Spleen (tissue), 11 donors: Measurements from ENCODE around the gene FBXO31. TPM values are rescaled to one million over a fixed set of nuclear protein-coding genes. Genes with fewer than 3 reads are reported as not detected.

Source experiments
- DNase-seq: peaks from one replicate; pipeline ENCODE4 v3.0.0-alpha.2; 2020
- H3K27ac ChIP-seq, 8 donors: fragments of 200-600 bp; sonication (generic) in 7 of 8; 1 replicate in 4 of 8; 2 replicates in 4 of 8; pipeline versions ENCODE4 v1.5.0 to v1.8.0; 2016 to 2021; ENCODE audit warnings: inconsistent platforms in 4 of 8, mild to moderate bottlenecking in 4 of 8, moderate library complexity in 1 of 8
- H3K27me3 ChIP-seq, 7 donors: fragments of 200-600 bp; sonication (generic) in 6 of 7; replicated peaks in 1 of 7; 1 replicate in 4 of 7; 2 replicates in 3 of 7; pipeline versions ENCODE4 v1.5.0 to v1.8.0; 2016 to 2021; ENCODE audit warnings: inconsistent platforms in 3 of 7, mild to moderate bottlenecking in 1 of 7
- H3K36me3 ChIP-seq, 6 donors: fragments of 200-600 bp; sonication (generic) in 5 of 6; 1 replicate in 4 of 6; 2 replicates in 2 of 6; pipeline versions ENCODE4 v1.5.0 to v1.8.0; 2016 to 2021; ENCODE audit warnings: inconsistent platforms in 2 of 6
- H3K4me1 ChIP-seq, 6 donors: fragments of 200-600 bp; sonication (generic) in 5 of 6; 1 replicate in 3 of 6; 2 replicates in 3 of 6; pipeline versions ENCODE4 v1.5.0 to v1.8.0; 2016 to 2021; ENCODE audit warnings: inconsistent platforms in 3 of 6
- H3K4me3 ChIP-seq, 8 donors: fragments of 200-600 bp; sonication (generic) in 7 of 8; 1 replicate in 4 of 8; 2 replicates in 4 of 8; pipeline versions ENCODE4 v1.5.0 to v1.8.0; 2016 to 2021; ENCODE audit warnings: inconsistent platforms in 4 of 8, mild to moderate bottlenecking in 4 of 8, moderate library complexity in 2 of 8
- H3K9me3 ChIP-seq, 8 donors: fragments of 200-600 bp; sonication (generic) in 7 of 8; 1 replicate in 4 of 8; 2 replicates in 4 of 8; pipeline versions ENCODE4 v1.5.0 to v1.8.0; 2016 to 2021; ENCODE audit warnings: inconsistent platforms in 4 of 8
- CTCF ChIP-seq, 11 experiments: fragments of 200-600 bp in 7 of 11; fragments of 450-650 bp in 4 of 11; sonication (generic) in 4 of 11; IDR thresholded peaks in 8 of 11; conservative IDR thresholded peaks in 3 of 11; 1 replicate in 7 of 11; 2 replicates in 4 of 11; pipeline versions ENCODE4 v1.4.0 to v1.8.0; 2016 to 2021; ENCODE audit warnings: antibody characterized with exemption in 11 of 11, inconsistent platforms in 4 of 11, mild to moderate bottlenecking in 1 of 11
- POLR2A ChIP-seq, 3 donors: fragments of 450-650 bp; IDR thresholded peaks; one replicate each; pipeline ENCODE4 v1.5.1; 2017; ENCODE audit warnings: antibody characterized with exemption in 3 of 3, mild to moderate bottlenecking in 1 of 3
- POLR2AphosphoS5 ChIP-seq, 3 donors: sonication (generic); formaldehyde crosslinking; IDR thresholded peaks; one replicate each; pipeline ENCODE4 v1.5.1; 2017; ENCODE audit warnings: antibody characterized with exemption in 3 of 3
- WGBS, 5 donors: extraction: QIAGEN DNeasy Blood & Tissue Kit in 3 of 5; methylation state at CpG; one replicate each; pipeline versions ENCODE4 v1.1.5 to v1.1.7; 2013 to 2018; 5-methylcytosine and 5-hydroxymethylcytosine counted together
- intact Hi-C: fragments of 100-400 bp; cut with DNase I; formaldehyde crosslinking; loops from one replicate; pipeline ENCODE4 v1.15.0; 2023; ENCODE audit warnings: low total_unique reads
- polyA plus RNA-seq, 3 donors: library from polyadenylated mRNA; stranded (reverse); fragments of 200-250 nt; gene quantifications; one replicate each; pipeline ENCODE4 v1.2.1, GENCODE V29; 2013
- total RNA-seq, 7 donors: library from RNA; depleted of rRNA in 3 of 7; stranded (reverse); fragments of >200 nt in 3 of 7; fragmentation: NEBNext Ultra II Directional in 4 of 7; extraction: Animal tissue kit (Norgen Biotek cat#: 25700) in 4 of 7; gene quantifications; one replicate each; pipeline versions ENCODE4 v1.1.0 to v1.2.1, GENCODE V29; 2016 to 2021
- donor health status: healthy with polysubstance abuse.
- donor health status: DM: no; HTN: no; CAD: no; lungs with moderate emphysema.
- donor health status: DM: no; HTN: no; CAD: no.
- donor health status: Bipolar disorder and iron deficiency.
- donor health status: healthy.
- donor health status: DM: no; HTN: no; CAD: no.
- donor health status: DM: yes; HTN: yes; CAD: no.

FBXO31 gene
- total and polyA plus RNA-seq, 10 donors, result 7.9 to 30.6 (median 26.7) TPM

- 85 to 94% (median 89%) methylated on average over 12 to 13 of the region's 13 CpGs for WGBS, 5 donors
- no peak for DNase-seq
These were observed 84.6 kb downstream of the FBXO31 start for GRCh38 chr16:87298857-87299465.

GRCh38 chr16:87297918-87298631 is 85.5 kb downstream of the FBXO31 start:
- H3K36me3 ChIP-seq, result no peaks in the 10 kb centered on the region
- TF ChIP-seq CTCF (IDR thresholded peaks at IDR 0.05 in 8 of 11, conservative IDR thresholded peaks at IDR 0.05 in 3 of 11) (peak in 10 of 11 experiments; percentile 6 to 72 (median 56)), POLR2AphosphoS5 (IDR thresholded peaks at IDR 0.05) (no peak), POLR2A (IDR thresholded peaks at IDR 0.05) (no peak)
- H3K4me3 ChIP-seq, result no peak overlapping the region
- no peak overlapping the region for H3K27ac ChIP-seq
- DNase-seq, result peak; percentile 70
- 41 to 55% (median 50%) methylated on average over 14 to 15 of the region's 15 CpGs for WGBS, 5 donors
- H3K9me3 ChIP-seq, result no peaks in the 10 kb centered on the region
- intact Hi-C loops, result no loop called here
- no peaks in the 10 kb centered on the region for H3K27me3 ChIP-seq
- H3K4me1 ChIP-seq, result peaks cover 0 to 4% (median 0%) of the 10 kb centered on the region in 6 donors

More at GRCh38 chr16:87298857-87299465, 84.6 kb downstream of the FBXO31 start:
- no peaks in the 10 kb centered on the region for H3K36me3 ChIP-seq
- H3K27ac ChIP-seq, result no peak overlapping the region
- no peaks in the 10 kb centered on the region for H3K27me3 ChIP-seq
- no peak for TF ChIP-seq POLR2AphosphoS5 (IDR thresholded peaks at IDR 0.05)
- TF ChIP-seq CTCF (IDR thresholded peaks at IDR 0.05 in 8 of 11, conservative IDR thresholded peaks at IDR 0.05 in 3 of 11), result no peak
- no peaks in the 10 kb centered on the region for H3K9me3 ChIP-seq
- intact Hi-C loops, result no loop called here
- no peak overlapping the region for H3K4me3 ChIP-seq
- H3K4me1 ChIP-seq, result peaks cover 0 to 4% (median 0%) of the 10 kb centered on the region in 6 donors

DNA sequence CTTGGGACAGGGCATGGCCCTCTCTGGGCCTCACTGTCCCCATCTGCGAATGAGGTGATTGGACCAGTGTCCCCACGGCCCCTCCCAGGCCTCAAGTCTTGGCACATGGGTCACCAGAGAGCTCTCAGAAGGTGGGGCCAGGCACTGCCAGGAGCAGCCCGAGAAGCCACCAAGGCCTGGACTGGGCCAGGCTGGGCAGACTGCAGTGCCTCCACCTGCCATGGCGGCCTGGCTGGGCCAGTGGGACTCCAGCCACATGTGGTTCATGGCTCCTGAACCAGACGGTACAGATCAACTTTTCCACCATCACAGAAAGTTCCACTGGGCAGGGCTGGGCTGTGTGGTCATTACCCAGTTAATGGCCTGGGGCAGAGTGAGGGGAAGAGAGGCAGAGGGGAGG is 86.2 kb downstream of the FBXO31 start:
- H3K4me3 ChIP-seq, result no peak overlapping the region
- no peaks in the 10 kb centered on the region for H3K36me3 ChIP-seq
- WGBS, 5 donors, result 81 to 94% (median 92%) methylated on average over 5 of the region's 5 CpGs
- no peak overlapping the region for H3K27ac ChIP-seq
- no peak for TF ChIP-seq POLR2AphosphoS5 (IDR thresholded peaks at IDR 0.05)
- intact Hi-C loops, result no loop called here
- DNase-seq, result no peak
- H3K27me3 ChIP-seq, result no peaks in the 10 kb centered on the region
- H3K4me1 ChIP-seq, result peaks cover 0 to 4% (median 0%) of the 10 kb centered on the region in 6 donors
- H3K9me3 ChIP-seq, result peaks cover 0 to 2% (median 0%) of the 10 kb centered on the region in 8 donors

- no peaks in the 10 kb centered on the region for H3K27me3 ChIP-seq
- H3K4me3 ChIP-seq, result no peak overlapping the region
- peaks cover 0 to 11% (median 4%) of the 10 kb centered on the region in 8 donors for H3K9me3 ChIP-seq
- 82 to 91% (median 86%) methylated on average over 14 to 20 of the region's 20 CpGs for WGBS, 5 donors
- H3K27ac ChIP-seq, result no peak overlapping the region
- peak; percentile 54 for DNase-seq
- H3K4me1 ChIP-seq, result peaks cover 0 to 4% (median 0%) of the 10 kb centered on the region in 6 donors
- intact Hi-C loops, result no loop called here
- H3K36me3 ChIP-seq, result no peaks in the 10 kb centered on the region
- no peak for TF ChIP-seq CTCF (IDR thresholded peaks at IDR 0.05 in 8 of 11, conservative IDR thresholded peaks at IDR 0.05 in 3 of 11)
- TF ChIP-seq POLR2AphosphoS5 (IDR thresholded peaks at IDR 0.05), result no peak
- no peak for TF ChIP-seq POLR2A (IDR thresholded peaks at IDR 0.05)
These were observed 87.7 kb downstream of the FBXO31 start for GRCh38 chr16:87295661-87296531.
